Measurements from ENCODE around the gene NEMP1.

DNA sequence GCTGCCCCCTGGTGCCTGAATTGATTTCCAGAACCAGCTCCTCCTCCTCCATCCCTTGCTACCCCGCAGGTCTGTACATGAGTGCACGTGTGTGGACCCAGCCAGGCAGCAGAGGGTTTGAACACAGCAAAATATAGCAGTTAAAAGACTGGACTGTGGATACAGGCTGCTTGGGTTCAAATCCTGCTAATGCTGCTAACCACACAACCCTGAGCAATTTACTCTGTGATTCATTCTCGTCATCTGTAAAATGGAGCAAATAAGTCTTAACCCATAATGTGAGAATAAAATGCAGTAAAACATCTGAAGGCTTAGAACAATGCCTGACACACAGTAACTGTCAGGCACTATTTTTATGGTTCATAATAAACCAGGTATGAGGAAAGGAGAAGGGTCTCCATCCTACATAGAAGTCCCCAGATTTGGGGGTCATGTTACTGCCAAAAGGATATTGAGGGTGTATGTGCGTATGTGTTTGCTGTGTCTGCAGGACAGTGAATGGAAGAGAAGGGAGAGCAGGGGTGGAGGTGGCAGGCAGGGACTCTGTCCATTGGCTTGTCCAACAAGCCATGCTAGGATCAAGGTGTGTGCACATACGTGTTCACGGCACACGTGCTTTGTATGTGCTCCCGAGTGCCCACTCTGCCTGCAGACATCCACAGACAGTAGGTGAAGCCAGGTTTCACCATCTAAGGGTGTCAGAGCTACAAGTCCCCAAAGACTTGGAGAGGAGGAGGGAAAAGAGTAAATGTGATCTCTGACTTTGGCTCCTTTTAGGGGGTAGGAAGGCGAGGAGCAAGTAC lies 34.1 kb upstream of the NEMP1 start:
- TF ChIP-seq, protein P1, sequence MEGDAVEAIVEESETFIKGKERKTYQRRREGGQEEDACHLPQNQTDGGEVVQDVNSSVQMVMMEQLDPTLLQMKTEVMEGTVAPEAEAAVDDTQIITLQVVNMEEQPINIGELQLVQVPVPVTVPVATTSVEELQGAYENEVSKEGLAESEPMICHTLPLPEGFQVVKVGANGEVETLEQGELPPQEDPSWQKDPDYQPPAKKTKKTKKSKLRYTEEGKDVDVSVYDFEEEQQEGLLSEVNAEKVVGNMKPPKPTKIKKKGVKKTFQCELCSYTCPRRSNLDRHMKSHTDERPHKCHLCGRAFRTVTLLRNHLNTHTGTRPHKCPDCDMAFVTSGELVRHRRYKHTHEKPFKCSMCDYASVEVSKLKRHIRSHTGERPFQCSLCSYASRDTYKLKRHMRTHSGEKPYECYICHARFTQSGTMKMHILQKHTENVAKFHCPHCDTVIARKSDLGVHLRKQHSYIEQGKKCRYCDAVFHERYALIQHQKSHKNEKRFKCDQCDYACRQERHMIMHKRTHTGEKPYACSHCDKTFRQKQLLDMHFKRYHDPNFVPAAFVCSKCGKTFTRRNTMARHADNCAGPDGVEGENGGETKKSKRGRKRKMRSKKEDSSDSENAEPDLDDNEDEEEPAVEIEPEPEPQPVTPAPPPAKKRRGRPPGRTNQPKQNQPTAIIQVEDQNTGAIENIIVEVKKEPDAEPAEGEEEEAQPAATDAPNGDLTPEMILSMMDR (conservative IDR thresholded peaks at IDR 0.05 in 1 of 2, IDR thresholded peaks at IDR 0.05 in 1 of 2; ENCODE audit: low read depth in 1 of 2, low read length in 2 of 2) = peak in 1 of 2 donors; percentile 74
- TF ChIP-seq EZH2 (IDR thresholded peaks at IDR 0.05; ENCODE audit: low read length, missing control alignments) = no peak

Measured in fibroblast of lung (primary cell).